ENCODE results near the gene NQO2.

DNA sequence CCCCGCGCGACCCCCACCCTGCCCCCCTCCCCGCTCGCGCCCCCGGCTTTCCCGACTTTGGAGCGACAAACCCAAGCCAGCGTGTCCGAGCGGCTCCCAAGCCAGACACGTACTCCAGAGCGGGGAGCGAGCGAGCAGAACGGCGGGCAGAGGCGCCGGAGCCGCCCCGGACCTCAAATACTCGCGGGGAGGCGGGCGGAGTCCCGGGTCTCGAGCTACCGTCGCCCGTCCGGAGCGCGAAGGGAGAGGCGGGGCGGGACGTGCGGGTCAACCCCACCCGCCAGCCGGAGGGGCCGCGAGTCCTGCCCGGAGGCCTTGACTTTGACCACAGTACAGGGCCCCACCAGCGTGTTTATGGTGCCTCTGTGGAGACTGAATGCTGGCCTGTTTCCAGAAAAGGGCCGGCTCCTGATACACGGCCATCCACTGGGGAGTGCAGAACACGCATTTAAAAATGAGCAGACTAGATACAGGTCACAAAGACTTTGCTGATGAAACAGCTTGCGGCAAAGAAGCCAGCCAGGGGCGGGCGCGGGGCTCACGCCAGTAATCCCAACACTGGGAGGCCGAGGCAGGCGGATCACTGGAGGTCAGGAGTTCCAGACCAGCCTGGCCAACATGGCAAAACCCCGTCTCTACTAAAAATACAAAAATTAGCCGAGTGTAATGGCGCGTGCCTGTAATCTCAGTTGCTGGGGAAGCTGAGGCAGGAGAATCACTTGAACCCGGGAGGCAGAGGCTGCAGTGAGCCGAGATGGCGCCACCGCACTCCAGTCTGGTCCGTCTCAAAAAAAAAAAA lies 28.1 kb upstream of the NQO2 start, which contains the start of gene SERPINB6:
- TF ChIP-seq, protein P1, sequence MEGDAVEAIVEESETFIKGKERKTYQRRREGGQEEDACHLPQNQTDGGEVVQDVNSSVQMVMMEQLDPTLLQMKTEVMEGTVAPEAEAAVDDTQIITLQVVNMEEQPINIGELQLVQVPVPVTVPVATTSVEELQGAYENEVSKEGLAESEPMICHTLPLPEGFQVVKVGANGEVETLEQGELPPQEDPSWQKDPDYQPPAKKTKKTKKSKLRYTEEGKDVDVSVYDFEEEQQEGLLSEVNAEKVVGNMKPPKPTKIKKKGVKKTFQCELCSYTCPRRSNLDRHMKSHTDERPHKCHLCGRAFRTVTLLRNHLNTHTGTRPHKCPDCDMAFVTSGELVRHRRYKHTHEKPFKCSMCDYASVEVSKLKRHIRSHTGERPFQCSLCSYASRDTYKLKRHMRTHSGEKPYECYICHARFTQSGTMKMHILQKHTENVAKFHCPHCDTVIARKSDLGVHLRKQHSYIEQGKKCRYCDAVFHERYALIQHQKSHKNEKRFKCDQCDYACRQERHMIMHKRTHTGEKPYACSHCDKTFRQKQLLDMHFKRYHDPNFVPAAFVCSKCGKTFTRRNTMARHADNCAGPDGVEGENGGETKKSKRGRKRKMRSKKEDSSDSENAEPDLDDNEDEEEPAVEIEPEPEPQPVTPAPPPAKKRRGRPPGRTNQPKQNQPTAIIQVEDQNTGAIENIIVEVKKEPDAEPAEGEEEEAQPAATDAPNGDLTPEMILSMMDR (IDR thresholded peaks at IDR 0.05) = no peak
- TF ChIP-seq POLR2A (IDR thresholded peaks at IDR 0.05) = no peak

All from testis (tissue), 2 donors.